HEK293T (cell line): ENCODE data around the gene FAM222B.
"Not testable (repeated sequence)": the region's sequence is repeated elsewhere in the genome, so short reads cannot be mapped to it uniquely, and the experiment has no call there.

Experiments
- CTCF ChIA-PET: fragments of 350-600 bp; formaldehyde crosslinking; extraction: SDS; loops from one replicate; lab custom pipeline; 2021; ENCODE audit warnings: antibody characterized with exemption, inconsistent platforms; lab: Yijun Ruan, JAX
- POLR2A ChIA-PET: fragments of 350-600 bp; formaldehyde crosslinking; extraction: SDS; loops from one replicate; lab custom pipeline; 2020; ENCODE audit warnings: antibody characterized with exemption, inconsistent platforms; lab: Yijun Ruan, JAX
- DNase-seq: peaks from one replicate; pipeline ENCODE4 v3.0.0; 2012; ENCODE audit warnings: mixed read lengths; ENCODE audit errors: extremely low spot score
- ARNT ChIP-seq: fragments of 450-650 bp; IDR thresholded peaks from 2 replicates; pipeline ENCODE4 v1.6.1; 2017; ENCODE audit warnings: mild to moderate bottlenecking
- BHLHE40 ChIP-seq: fragments of 450-650 bp; IDR thresholded peaks from 2 replicates; pipeline ENCODE4 v1.6.1; 2016; ENCODE audit warnings: mild to moderate bottlenecking, moderate library complexity, borderline replicate concordance
- CTBP1 ChIP-seq: fragments of 450-650 bp; IDR thresholded peaks from 2 replicates; pipeline ENCODE4 v1.6.1; 2016; ENCODE audit warnings: borderline replicate concordance
- ELF4 ChIP-seq: fragments of 450-650 bp; IDR thresholded peaks from 2 replicates; pipeline ENCODE4 v1.6.1; 2017; ENCODE audit warnings: antibody characterized with exemption
- FOXA1 ChIP-seq: fragments of 450-650 bp; IDR thresholded peaks from 2 replicates; pipeline ENCODE4 v1.6.1; 2016; ENCODE audit warnings: mild to moderate bottlenecking
- FOXK2 ChIP-seq: fragments of 450-650 bp; IDR thresholded peaks from 2 replicates; pipeline ENCODE4 v1.6.1; 2016; ENCODE audit warnings: mild to moderate bottlenecking
- FOXM1 ChIP-seq: fragments of 450-650 bp; IDR thresholded peaks from 2 replicates; pipeline ENCODE4 v1.6.1; 2017; ENCODE audit warnings: mild to moderate bottlenecking, borderline replicate concordance
- HDGF ChIP-seq: fragments of 450-650 bp; IDR thresholded peaks from 2 replicates; pipeline ENCODE4 v1.6.1; 2017; ENCODE audit warnings: antibody characterized with exemption, borderline replicate concordance
- L3MBTL2 ChIP-seq: fragments of 450-650 bp; conservative IDR thresholded peaks from 2 replicates; pipeline ENCODE4 v1.6.1; 2016; ENCODE audit warnings: mild to moderate bottlenecking
- LEF1 ChIP-seq: fragments of 450-650 bp; IDR thresholded peaks from 2 replicates; pipeline ENCODE4 v1.6.1; 2017; ENCODE audit warnings: mild to moderate bottlenecking, borderline replicate concordance
- NFRKB ChIP-seq: fragments of 450-650 bp; IDR thresholded peaks from 2 replicates; pipeline ENCODE4 v1.6.1; 2016; ENCODE audit warnings: mild to moderate bottlenecking, moderate library complexity
- SP1 ChIP-seq: fragments of 450-650 bp; IDR thresholded peaks from 2 replicates; pipeline ENCODE4 v1.6.1; 2017
- SUZ12 ChIP-seq: fragments of 450-650 bp; IDR thresholded peaks from 2 replicates; pipeline ENCODE4 v1.6.1; 2016; ENCODE audit warnings: mild to moderate bottlenecking
- TARDBP ChIP-seq: fragments of 450-650 bp; IDR thresholded peaks from 2 replicates; pipeline ENCODE4 v1.6.1; 2016
- ZNF384 ChIP-seq: fragments of 450-650 bp; IDR thresholded peaks from 2 replicates; pipeline ENCODE4 v1.6.1; 2016
- TF ChIP-seq, protein P1 (sequence below): fragments of 450-650 bp; IDR thresholded peaks from 2 replicates; pipeline ENCODE4 v1.6.1; 2016

FAM222B gene

DNA sequence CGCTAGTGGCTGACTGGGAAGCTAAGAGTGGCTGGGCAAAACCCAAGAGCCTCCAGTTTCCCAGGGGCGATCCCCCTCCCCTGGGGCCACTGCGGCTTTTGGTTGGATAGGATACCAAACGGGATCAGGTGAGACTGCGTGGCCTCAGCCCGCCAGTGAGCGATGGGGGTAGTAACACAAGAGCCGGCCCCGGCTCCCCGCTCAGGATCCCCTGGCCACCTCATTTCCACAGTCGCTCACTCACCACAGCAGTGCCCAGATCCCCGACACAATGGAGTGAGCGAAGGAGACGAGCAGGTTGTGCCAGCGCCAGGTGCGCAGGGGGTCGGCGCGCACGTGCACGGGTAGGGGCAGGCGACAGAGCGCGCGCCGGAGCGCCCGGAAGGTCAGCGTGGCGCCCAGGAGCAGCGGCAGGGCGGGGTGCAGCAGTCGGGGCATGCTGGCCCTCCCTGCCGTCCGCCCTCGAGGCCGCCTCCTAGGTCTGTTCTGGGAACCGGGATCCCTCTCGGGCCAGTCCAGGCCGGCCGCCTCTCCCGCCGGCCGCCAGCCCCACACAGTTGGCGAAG, 116.8 kb downstream of the FAM222B start:
- ChIA-PET POLR2A (interaction anchor here (0.8 to 11.6 kb wide), 19 partner anchors 9 to 391 kb away, joined by 3 to 409 read pairs (median 8); partner anchors contain the start of genes FAM222B, FLOT2, PHF12 and PROCA1), CTCF (interaction anchor here (0.6 to 6.7 kb wide), 18 partner anchors 9 to 645 kb away, joined by 3 to 185 read pairs (median 5); partner anchors contain the start of genes FLOT2, PROCA1 and TRAF4)
- peak; percentile 60 for DNase-seq
- TF ChIP-seq ELF4 (peak; percentile 17; the same call in 1 of the 2 replicates), SP1 (no peak)

DNA sequence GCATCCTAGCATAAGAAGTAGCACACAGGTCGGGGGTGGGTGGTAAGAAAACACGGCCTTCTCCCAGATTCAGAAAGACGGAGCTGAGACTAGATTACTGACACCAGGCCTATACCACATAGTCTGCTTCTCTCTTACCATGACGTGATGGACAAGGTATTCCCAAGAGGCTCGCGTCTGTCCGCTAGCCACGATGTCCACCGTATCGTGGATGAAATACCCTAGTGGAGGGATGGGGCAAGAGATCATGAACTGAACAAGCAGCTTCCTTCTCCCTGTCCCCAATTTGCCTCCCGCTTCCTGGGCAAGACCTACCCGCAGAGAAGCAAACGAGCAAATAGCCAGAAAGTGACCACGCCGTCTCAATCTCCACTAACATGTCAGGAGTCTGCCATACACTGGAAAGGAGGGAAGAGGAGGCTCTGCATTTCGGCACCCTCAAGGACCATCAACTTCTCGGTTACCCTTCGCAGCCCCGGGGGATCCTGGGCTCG, 117.4 kb downstream of the FAM222B start:
- ChIA-PET POLR2A (interaction anchor here (0.6 to 11.6 kb wide), 15 partner anchors 8 to 227 kb away, joined by 3 to 409 read pairs (median 8); partner anchors contain the start of genes FAM222B, FLOT2, PHF12 and PROCA1), CTCF (interaction anchor here (0.6 to 6.7 kb wide), 9 partner anchors 8 to 646 kb away, joined by 3 to 185 read pairs (median 3); partner anchors contain the start of gene PROCA1)
- TF ChIP-seq ELF4 (peak; percentile 46), NFRKB (no peak), BHLHE40 (no peak)
- no peak for DNase-seq

DNA sequence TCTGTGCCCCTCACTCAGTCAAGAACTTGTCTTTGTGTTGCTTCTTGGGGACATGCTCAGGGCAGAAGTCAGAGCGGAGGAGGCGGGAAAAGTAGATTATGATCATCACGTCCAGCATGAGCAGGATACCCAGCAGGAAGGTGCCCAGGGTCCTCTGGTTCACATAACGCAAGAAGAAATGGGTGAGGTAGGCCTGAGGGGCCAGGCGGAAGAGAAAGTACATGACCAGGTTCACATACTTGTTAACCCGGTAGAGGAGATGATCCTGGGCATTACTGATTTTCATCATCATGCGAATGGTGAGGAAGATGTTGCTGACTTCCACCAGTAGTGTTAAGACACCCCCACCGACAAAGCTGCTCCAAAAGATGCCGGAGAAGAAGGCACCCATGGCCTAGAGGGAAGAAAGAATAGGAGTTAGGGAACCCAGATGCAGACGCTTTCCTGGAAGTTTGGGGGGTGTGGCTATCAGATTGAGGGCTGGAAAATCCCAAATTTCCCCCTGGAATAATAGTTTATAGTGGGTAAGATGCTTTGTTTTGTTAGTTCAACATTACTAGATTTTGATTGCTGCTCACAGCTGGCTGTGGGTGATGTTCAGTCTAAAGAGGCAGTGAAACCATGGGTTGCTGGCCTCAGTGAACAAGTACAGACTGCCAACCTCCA, 118.0 kb downstream of the FAM222B start:
- ChIA-PET CTCF (interaction anchor here (0.6 to 6.7 kb wide), 9 partner anchors 8 to 646 kb away, joined by 3 to 185 read pairs (median 3); partner anchors contain the start of gene PROCA1), POLR2A (interaction anchor here (0.6 to 11.6 kb wide), 16 partner anchors 8 to 228 kb away, joined by 3 to 409 read pairs (median 6); partner anchors contain the start of genes FAM222B, FLOT2, PHF12 and PROCA1)
- TF ChIP-seq CTBP1, result 0 out of 2 replicates have a peak, but pooled peaks have one; percentile 30
- TF ChIP-seq, protein P1, sequence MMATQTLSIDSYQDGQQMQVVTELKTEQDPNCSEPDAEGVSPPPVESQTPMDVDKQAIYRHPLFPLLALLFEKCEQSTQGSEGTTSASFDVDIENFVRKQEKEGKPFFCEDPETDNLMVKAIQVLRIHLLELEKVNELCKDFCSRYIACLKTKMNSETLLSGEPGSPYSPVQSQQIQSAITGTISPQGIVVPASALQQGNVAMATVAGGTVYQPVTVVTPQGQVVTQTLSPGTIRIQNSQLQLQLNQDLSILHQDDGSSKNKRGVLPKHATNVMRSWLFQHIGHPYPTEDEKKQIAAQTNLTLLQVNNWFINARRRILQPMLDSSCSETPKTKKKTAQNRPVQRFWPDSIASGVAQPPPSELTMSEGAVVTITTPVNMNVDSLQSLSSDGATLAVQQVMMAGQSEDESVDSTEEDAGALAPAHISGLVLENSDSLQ, result no peak
- TF ChIP-seq L3MBTL2, result 0 out of 2 replicates have a peak, but pooled peaks have one; percentile 10
- TF ChIP-seq ELF4, result 0 out of 2 replicates have a peak, but pooled peaks have one; percentile 11
- DNase-seq, result no peak

- ChIA-PET CTCF (interaction anchor here (0.6 to 6.7 kb wide), 3 partner anchors 25 to 229 kb away, joined by 3 to 185 read pairs (median 5); no protein-coding TSS in a partner anchor), POLR2A (interaction anchor here (0.9 to 11.6 kb wide), 9 partner anchors 8 to 225 kb away, joined by 4 to 409 read pairs (median 10); partner anchors contain the start of genes FAM222B, FLOT2, PROCA1 and SDF2)
- not testable (repeated sequence) for DNase-seq
Measured at GRCh38 chr17:28723836-28724499, 118.6 kb downstream of the FAM222B start.

DNA sequence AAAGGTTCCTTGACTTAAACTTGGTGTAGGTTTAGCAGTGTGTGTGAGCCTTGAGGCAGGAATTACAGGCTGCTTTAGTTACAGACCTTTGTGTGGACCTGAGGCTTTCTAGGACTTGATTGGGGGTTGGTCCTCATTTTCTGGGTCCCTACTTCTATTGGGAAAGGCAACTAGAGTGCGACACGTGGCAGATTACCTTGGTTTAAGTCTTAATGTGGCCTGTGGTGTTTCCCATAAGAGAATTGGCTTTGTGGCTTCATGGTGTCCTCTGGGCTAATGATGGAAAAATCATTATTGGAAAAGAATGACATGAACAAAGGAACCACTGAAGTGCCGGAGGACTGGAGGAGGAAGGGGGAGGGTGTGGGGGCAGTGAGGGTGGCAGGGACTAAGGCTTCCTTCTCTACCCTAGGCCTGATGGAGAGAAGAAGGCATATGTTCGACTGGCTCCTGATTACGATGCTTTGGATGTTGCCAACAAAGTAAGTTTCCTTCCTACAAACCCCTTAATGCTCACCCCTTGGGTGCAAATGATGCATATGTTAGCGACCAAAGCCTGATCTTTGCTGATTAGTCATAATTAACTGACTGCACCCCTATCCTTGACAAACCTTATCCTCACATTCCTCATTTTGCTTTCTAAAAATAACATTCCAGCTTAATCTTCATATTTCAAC, 119.3 kb downstream of the FAM222B start:
- TF ChIP-seq NFRKB, result no peak
- TF ChIP-seq FOXM1, result no peak
- TF ChIP-seq, protein P1, result no peak
- no peak for TF ChIP-seq HDGF
- TF ChIP-seq SP1, result no peak
- no peak for TF ChIP-seq FOXA1
- TF ChIP-seq LEF1, result no peak
- TF ChIP-seq BHLHE40, result no peak
- no peak for TF ChIP-seq FOXK2
- no peak for TF ChIP-seq ZNF384
- no peak for TF ChIP-seq CTBP1
- TF ChIP-seq ARNT, result no peak
- TF ChIP-seq L3MBTL2, result no peak
- no peak for TF ChIP-seq SUZ12
- TF ChIP-seq TARDBP, result no peak
- TF ChIP-seq ELF4, result no peak
- no peak for DNase-seq
- ChIA-PET CTCF (interaction anchor here (1.8 to 6.7 kb wide), 2 partner anchors 12 to 25 kb away, joined by 10 to 185 read pairs; partner anchors contain the start of gene PROCA1), POLR2A (interaction anchor here (0.9 to 11.6 kb wide), 4 partner anchors 7 to 39 kb away, joined by 4 to 309 read pairs (median 30); partner anchors contain the start of gene PROCA1)

DNA sequence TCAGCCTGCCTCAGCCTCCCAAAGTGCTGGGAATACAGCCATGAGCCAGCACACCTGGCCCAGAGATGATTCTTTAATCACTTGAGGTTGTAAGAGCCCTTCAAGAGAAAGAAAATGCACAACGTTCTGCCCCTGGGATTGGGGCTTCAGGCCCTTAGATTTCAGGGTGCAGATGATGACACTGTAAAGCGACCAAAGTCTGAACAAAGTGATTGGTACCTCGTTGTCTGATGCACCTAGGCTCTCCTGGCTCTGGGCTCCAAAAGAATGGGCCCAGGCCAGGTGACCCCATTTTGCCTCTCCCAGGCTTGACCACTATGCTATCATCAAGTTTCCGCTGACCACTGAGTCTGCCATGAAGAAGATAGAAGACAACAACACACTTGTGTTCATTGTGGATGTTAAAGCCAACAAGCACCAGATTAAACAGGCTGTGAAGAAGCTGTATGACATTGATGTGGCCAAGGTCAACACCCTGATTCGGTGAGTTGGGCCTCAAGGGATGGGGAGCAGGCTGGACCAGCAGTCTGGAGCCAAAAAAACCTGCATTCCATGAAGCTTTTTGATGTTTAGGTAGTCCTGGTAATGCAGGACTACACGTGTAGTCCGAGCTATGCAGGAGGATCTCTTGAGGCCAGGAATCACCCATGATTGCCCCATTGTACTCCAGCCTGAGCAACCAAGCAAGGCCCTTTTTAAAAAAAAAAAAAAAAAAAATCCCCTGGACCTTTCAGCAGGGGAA, 120.0 kb downstream of the FAM222B start:
- ChIA-PET CTCF (interaction anchor here (1.8 kb wide), 1 partner anchor 11 kb away, joined by 10 read pairs; the partner anchor contains the start of gene PROCA1), POLR2A (interaction anchor here (1.0 to 11.6 kb wide), 3 partner anchors 16 to 27 kb away, joined by 3 to 309 read pairs (median 4); partner anchors contain the start of gene PROCA1)

DNA sequence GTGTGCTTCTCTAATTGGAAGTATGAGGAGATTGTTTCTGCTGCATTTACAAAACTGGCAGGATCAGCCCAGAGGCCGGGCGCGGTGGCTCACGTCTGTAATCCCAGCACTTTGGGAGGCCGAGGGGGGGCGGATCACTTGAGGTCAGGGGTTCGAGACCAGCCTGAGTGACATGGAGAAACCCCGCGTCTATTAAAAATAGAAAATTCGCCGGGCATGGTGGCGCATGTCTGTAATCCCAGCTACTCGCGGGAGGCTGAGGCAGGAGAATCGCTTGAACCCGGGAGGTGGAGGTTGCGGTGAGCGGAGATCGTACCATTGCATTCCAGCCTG, 121.6 kb downstream of the FAM222B start:
- ChIA-PET CTCF (interaction anchor here (0.9 to 1.2 kb wide), 3 partner anchors 43 to 182 kb away, joined by 3 to 5 read pairs (median 3); no protein-coding TSS in a partner anchor), POLR2A (interaction anchor here (1.2 to 11.6 kb wide), 8 partner anchors 15 to 228 kb away, joined by 3 to 309 read pairs (median 5); partner anchors contain the start of genes PROCA1, SDF2 and SUPT6H)
- not testable (repeated sequence) for DNase-seq

More for the DNA sequence above, 120.0 kb downstream of the FAM222B start:
- no peak for DNase-seq
- TF ChIP-seq NFRKB, result no peak
- no peak for TF ChIP-seq ZNF384
- TF ChIP-seq CTBP1, result no peak
- no peak for TF ChIP-seq FOXK2
- TF ChIP-seq, protein P1, result no peak
- no peak for TF ChIP-seq L3MBTL2
- TF ChIP-seq FOXA1, result no peak
- TF ChIP-seq TARDBP, result no peak
- TF ChIP-seq ARNT, result no peak
- TF ChIP-seq HDGF, result no peak
- TF ChIP-seq BHLHE40, result no peak
- no peak for TF ChIP-seq LEF1
